K562 (cell line): ENCODE measurements around the gene SLC44A5. TPM values are rescaled to one million over a fixed set of nuclear protein-coding genes. Genes with fewer than 3 reads are reported as not detected.
"Not testable (repeated sequence)": the region's sequence is repeated elsewhere in the genome, so short reads cannot be mapped to it uniquely, and the experiment has no call there.

Source experiments
- ATAC-seq: fragments of 200-7000 bp; cut with Tn5 transposase; 3 replicates; pipeline ENCODE4 v1.9.1; 2020; ENCODE audit warnings: moderate library complexity
- BruUV-seq: library from RNA; stranded (reverse); fragments of 400-500 nt; replicated peaks from 2 replicates; lab custom pipeline; 2021; lab: Mats Ljungman, UMichigan
- CTCF ChIA-PET: fragments of 300-600 bp; formaldehyde crosslinking; extraction: SDS; loops from one replicate; lab custom pipeline; 2021; ENCODE audit warnings: low intra/inter-chr PET ratio; lab: Yijun Ruan, JAX
- POLR2A ChIA-PET: fragments of 300-600, 350-650 bp; sonication (Branson Sonifier 250); formaldehyde crosslinking; extraction: SDS; loops from one replicate; lab custom pipeline; 2021; ENCODE audit warnings: antibody characterized with exemption, inconsistent platforms; lab: Yijun Ruan, JAX
- DNase-seq, 4 experiments: peaks; one replicate each; pipeline versions ENCODE4 v3.0.0 to v3.0.0-alpha.2; 2011 to 2018; ENCODE audit warnings: low spot score in 3 of 4, mixed read lengths in 3 of 4; ENCODE audit errors: extremely low read depth in 1 of 4
- FAIRE-seq: peaks from 2 replicates; lab custom pipeline; 2011; peaks lifted over from hg19 to GRCh38; lab: Jason Lieb, UNC
- H2AFZ ChIP-seq: 2 replicates; pipeline ENCODE4 v1.6.0; 2011; ENCODE audit warnings: low read depth, low read length, control low read depth, inconsistent platforms
- H3K27ac ChIP-seq: fragments of 200-600 bp; 3 replicates; pipeline ENCODE4 v1.8.0; 2011; ENCODE audit warnings: low read depth, mild to moderate bottlenecking, control low read depth, inconsistent platforms, low read length, moderate library complexity, mixed read lengths; ENCODE audit errors: extremely low read depth
- H3K27me3 ChIP-seq, 2 experiments: fragments of 300-600 bp in 1 of 2; 2 replicates in 1 of 2; 3 replicates in 1 of 2; pipeline versions ENCODE4 v1.6.0 to v1.8.0; 2011; ENCODE audit warnings: inconsistent platforms in 2 of 2, low read length in 2 of 2, mild to moderate bottlenecking in 1 of 2, mixed read lengths in 1 of 2, moderate library complexity in 1 of 2; ENCODE audit not compliant: control insufficient read depth in 2 of 2, insufficient read depth in 2 of 2
- H3K36me3 ChIP-seq: fragments of 300-600 bp; 3 replicates; pipeline ENCODE4 v1.8.0; 2011; ENCODE audit warnings: mild to moderate bottlenecking, low read length, inconsistent platforms; ENCODE audit not compliant: control insufficient read depth, insufficient read depth
- H3K4me1 ChIP-seq, 2 experiments: fragments of 200-600 bp in 1 of 2; replicated peaks in 1 of 2; 2 replicates in 1 of 2; 3 replicates in 1 of 2; pipeline versions ENCODE4 v1.5.1 to v1.8.0; 2011; ENCODE audit warnings: inconsistent platforms in 2 of 2, low read length in 2 of 2, mild to moderate bottlenecking in 1 of 2, mixed read lengths in 1 of 2, moderate library complexity in 1 of 2; ENCODE audit not compliant: control insufficient read depth in 2 of 2, insufficient read depth in 2 of 2
- H3K4me2 ChIP-seq: 2 replicates; pipeline ENCODE4 v1.6.1; 2011; ENCODE audit warnings: low read length, control low read depth, inconsistent platforms, mixed read lengths; ENCODE audit not compliant: insufficient read depth
- H3K4me3 ChIP-seq: fragments of 200-600 bp; sonication (generic), shearing (Covaris generic); 2 replicates; pipeline ENCODE4 v1.5.1; 2016; ENCODE audit warnings: control low read depth, inconsistent platforms
- H3K79me2 ChIP-seq: fragments of 200-600 bp; 3 replicates; pipeline ENCODE4 v1.8.0; 2011; ENCODE audit warnings: low read length, inconsistent platforms; ENCODE audit not compliant: control insufficient read depth, insufficient read depth
- H3K9ac ChIP-seq, 2 experiments: 2 replicates each; pipeline versions ENCODE4 v1.6.0 to v1.6.1; 2011; ENCODE audit warnings: low read depth in 2 of 2, low read length in 2 of 2, control low read depth in 1 of 2, inconsistent platforms in 1 of 2, mild to moderate bottlenecking in 1 of 2, mixed read lengths in 1 of 2; ENCODE audit not compliant: insufficient read depth in 1 of 2
- H3K9me1 ChIP-seq: one replicate; pipeline ENCODE4 v1.6.0; 2011; ENCODE audit warnings: inconsistent platforms, mild to moderate bottlenecking, low read length, moderate library complexity; ENCODE audit not compliant: control insufficient read depth, insufficient read depth
- H3K9me3 ChIP-seq: replicated peaks from 2 replicates; pipeline ENCODE4 v1.5.1; 2011; ENCODE audit warnings: low read depth, low read length, inconsistent platforms; ENCODE audit not compliant: control insufficient read depth, insufficient read depth
- H4K20me1 ChIP-seq: replicated peaks from 2 replicates; pipeline ENCODE4 v1.6.1; 2011; ENCODE audit warnings: low read length, inconsistent platforms, mixed read lengths; ENCODE audit not compliant: control insufficient read depth, insufficient read depth
- CBX1 ChIP-seq: sonication (generic); IDR thresholded peaks from 2 replicates; pipeline ENCODE4 v1.6.1; 2016; ENCODE audit warnings: antibody characterized with exemption, low read depth, mild to moderate bottlenecking
- CBX3 ChIP-seq, 2 experiments: IDR thresholded peaks; 1 replicate in 1 of 2; 2 replicates in 1 of 2; pipeline ENCODE4 v1.6.1; 2012; ENCODE audit warnings: inconsistent platforms in 2 of 2, low read length in 2 of 2, borderline replicate concordance in 1 of 2, control low read depth in 1 of 2
- CBX5 ChIP-seq: IDR thresholded peaks from 2 replicates; pipeline ENCODE4 v1.6.1; 2014; ENCODE audit warnings: low read depth, borderline replicate concordance
- TRIM28 ChIP-seq: fragments of 450-650 bp; IDR thresholded peaks from 2 replicates; pipeline ENCODE4 v1.6.1; 2017
- WGBS: fragments of 100-300 bp; shearing (Covaris generic); methylation state at CpG from one replicate; pipeline ENCODE4 v1.1.6; 2016; ENCODE audit warnings: low coverage, mixed read lengths; ENCODE audit not compliant: insufficient coverage; ENCODE audit errors: missing lambda C conversion rate; 5-methylcytosine and 5-hydroxymethylcytosine counted together
- in situ Hi-C: fragments of 300-500 bp; cut with MboI; formaldehyde crosslinking; loops from 4 replicates; pipeline ENCODE4 v1.15.0; 2018; ENCODE audit warnings: inconsistent platforms, mixed read lengths
- intact Hi-C: fragments of 100-400 bp; cut with micrococcal nuclease; formaldehyde crosslinking; loops from 2 replicates; pipeline ENCODE4 v1.14.2; 2022
- polyA plus RNA-seq, 8 experiments: library from polyadenylated mRNA; depleted of rRNA in 4 of 8; stranded (reverse) in 5 of 8; unstranded in 3 of 8; fragments of >200 nt; fragmentation: Nextera tagmentation in 2 of 8; fragmentation: Illumina TruSeq in 1 of 8; extraction: Ambion mirVana in 2 of 8; extraction: Trizol in 1 of 8; gene quantifications; 2 replicates each; pipeline versions ENCODE4 v1.2.1 to v1.2.3, GENCODE V29; 2011 to 2014; ENCODE audit warnings: inconsistent platforms in 1 of 8, missing spikeins in 1 of 8
- total RNA-seq, 7 experiments: library from RNA; depleted of rRNA in 6 of 7; stranded (reverse); fragments of >200 nt in 6 of 7; fragmentation: Illumina TruSeq in 2 of 7; extraction: Trizol in 2 of 7; gene quantifications; 2 replicates each; pipeline versions ENCODE4 v1.2.1 to v1.2.3, GENCODE V29; 2011 to 2021; ENCODE audit warnings: low replicate concordance in 1 of 7
- TF ChIP-seq, protein P1 (sequence below): fragments of 450-650 bp; formaldehyde crosslinking; IDR thresholded peaks from 2 replicates; pipeline ENCODE4 v1.4.0; 2022; ENCODE audit warnings: missing genetic modification characterization
- TF ChIP-seq, protein P2 (sequence below): fragments of 450-650 bp; IDR thresholded peaks from 2 replicates; pipeline ENCODE4 v1.6.1; 2018; ENCODE audit warnings: mild to moderate bottlenecking, low read depth; ENCODE audit not compliant: partially characterized antibody

Gene SLC44A5
- total and polyA plus RNA-seq, 9 of the 15 experiments (the other 6 are each of a cell fraction or from before 2014, with no cell fraction given): 1.2 to 10.1 (median 3.2) TPM

DNA sequence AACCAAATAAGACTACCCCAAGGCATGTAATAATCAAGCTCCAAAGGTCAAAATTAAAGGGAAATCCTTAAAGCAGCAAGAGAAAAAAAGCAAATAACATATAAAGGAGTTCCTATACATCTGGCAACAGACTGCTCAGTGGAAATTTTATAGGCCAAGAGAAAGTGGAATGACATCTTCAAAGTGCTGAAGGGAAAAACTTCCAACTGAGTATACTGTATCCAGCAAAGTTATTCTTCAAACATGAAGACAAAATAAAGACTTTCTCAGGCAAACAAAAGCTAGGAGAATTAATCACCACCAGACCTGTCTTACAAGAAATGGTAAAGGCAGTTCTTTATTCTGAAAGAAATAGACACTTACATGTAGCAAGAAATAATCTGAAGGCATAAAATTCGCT is 45.0 kb upstream of the SLC44A5 start (continued):
- TF ChIP-seq, protein P1, sequence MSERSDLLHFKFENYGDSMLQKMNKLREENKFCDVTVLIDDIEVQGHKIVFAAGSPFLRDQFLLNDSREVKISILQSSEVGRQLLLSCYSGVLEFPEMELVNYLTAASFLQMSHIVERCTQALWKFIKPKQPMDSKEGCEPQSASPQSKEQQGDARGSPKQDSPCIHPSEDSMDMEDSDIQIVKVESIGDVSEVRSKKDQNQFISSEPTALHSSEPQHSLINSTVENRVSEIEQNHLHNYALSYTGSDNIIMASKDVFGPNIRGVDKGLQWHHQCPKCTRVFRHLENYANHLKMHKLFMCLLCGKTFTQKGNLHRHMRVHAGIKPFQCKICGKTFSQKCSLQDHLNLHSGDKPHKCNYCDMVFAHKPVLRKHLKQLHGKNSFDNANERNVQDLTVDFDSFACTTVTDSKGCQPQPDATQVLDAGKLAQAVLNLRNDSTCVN (CRISPR knock-in tag): no peak
- TF ChIP-seq, all 486 proteins: peak for 0

DNA sequence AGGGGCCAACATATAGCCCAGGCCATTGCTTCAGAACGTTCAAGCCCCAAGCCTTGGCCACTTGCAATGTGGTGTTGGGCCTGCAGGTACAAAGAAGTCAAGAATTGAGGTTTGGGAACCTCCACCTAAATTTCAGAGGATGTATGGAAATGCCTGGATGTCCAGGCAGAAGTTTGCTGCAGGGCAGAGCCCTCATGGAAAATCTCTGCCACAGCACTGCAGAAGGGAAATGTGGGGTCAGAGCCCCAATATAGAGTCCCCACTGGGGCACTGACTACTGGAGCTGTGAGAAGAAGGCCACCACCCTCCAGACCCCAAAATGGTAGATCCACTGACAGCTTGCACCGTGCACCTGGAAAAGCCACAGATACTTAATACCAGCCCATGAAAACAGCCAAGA is 36.3 kb upstream of the SLC44A5 start:
- BruUV-seq: not testable (repeated sequence)

DNA sequence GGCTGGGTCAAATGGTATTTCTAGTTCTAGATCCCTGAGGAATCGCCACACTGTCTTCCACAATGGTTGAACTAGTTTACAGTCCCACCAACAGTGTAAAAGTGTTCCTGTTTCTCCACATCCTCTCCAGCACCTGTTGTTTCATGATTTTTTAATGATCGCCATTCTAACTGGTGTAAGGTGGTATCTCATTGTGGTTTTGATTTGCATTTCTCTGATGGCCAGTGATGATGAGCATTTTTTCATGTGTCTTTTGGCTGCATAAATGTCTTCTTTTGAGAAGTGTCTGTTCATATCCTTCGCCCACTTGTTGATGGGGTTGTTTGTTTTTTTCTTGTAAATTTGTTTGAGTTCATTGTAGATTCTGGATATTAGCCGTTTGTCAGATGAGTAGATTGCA is 34.2 kb upstream of the SLC44A5 start:
- H3K4me3 ChIP-seq, H3K4me2 ChIP-seq, H4K20me1 ChIP-seq, H3K9me3 ChIP-seq, in situ Hi-C loops, H3K79me2 ChIP-seq, FAIRE-seq, POLR2A ChIA-PET, H2AFZ ChIP-seq, intact Hi-C loops, CTCF ChIA-PET, DNase-seq, H3K27me3 ChIP-seq, ATAC-seq, H3K27ac ChIP-seq, BruUV-seq, H3K9me1 ChIP-seq, H3K36me3 ChIP-seq, H3K4me1 ChIP-seq, H3K9ac ChIP-seq: not testable (repeated sequence)
- WGBS: 80% methylated on average over 1 of the region's 4 CpGs

More for the DNA sequence above, 36.3 kb upstream of the SLC44A5 start:
- intact Hi-C loops, H3K9ac ChIP-seq, H3K9me1 ChIP-seq, H3K4me2 ChIP-seq, ATAC-seq, DNase-seq, FAIRE-seq, H3K27me3 ChIP-seq, H3K36me3 ChIP-seq, H3K27ac ChIP-seq, POLR2A ChIA-PET, in situ Hi-C loops, H3K9me3 ChIP-seq, H3K4me3 ChIP-seq, H3K4me1 ChIP-seq, H4K20me1 ChIP-seq, CTCF ChIA-PET, H2AFZ ChIP-seq, H3K79me2 ChIP-seq: not testable (repeated sequence)
- peak in 1 of 2 experiments; percentile 70; a peak in 1 of 3 replicates for TF ChIP-seq CBX3 (IDR thresholded peaks at IDR 0.05; ENCODE audit: borderline replicate concordance in 1 of 2, low read length in 2 of 2)
- TF ChIP-seq TRIM28: peak; percentile 73
- TF ChIP-seq, protein P2, sequence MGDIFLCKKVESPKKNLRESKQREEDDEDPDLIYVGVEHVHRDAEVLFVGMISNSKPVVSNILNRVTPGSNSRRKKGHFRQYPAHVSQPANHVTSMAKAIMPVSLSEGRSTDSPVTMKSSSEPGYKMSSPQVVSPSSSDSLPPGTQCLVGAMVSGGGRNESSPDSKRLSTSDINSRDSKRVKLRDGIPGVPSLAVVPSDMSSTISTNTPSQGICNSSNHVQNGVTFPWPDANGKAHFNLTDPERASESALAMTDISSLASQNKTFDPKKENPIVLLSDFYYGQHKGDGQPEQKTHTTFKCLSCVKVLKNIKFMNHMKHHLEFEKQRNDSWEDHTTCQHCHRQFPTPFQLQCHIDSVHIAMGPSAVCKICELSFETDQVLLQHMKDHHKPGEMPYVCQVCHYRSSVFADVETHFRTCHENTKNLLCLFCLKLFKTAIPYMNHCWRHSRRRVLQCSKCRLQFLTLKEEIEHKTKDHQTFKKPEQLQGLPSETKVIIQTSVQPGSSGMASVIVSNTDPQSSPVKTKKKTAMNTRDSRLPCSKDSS: peak; percentile 44
- peak; percentile 83; the same call in 1 of the 2 replicates for TF ChIP-seq CBX5
- TF ChIP-seq CBX1: peak; percentile 64; the same call in 1 of the 2 replicates
- 32% methylated on average over 2 of the region's 2 CpGs for WGBS
